Smooth muscle cell (in vitro differentiated cells): ENCODE data around the gene TENT4B. TPM values are rescaled to one million over a fixed set of nuclear protein-coding genes. Genes with fewer than 3 reads are reported as not detected.

ENCODE experiments used
- DNase-seq: peaks from one replicate; lab custom pipeline; 2025; ENCODE audit not compliant: unreplicated experiment; lab: John Stamatoyannopoulos, UW
- H2AFZ ChIP-seq: fragments of 200-600 bp; sonication (generic); 2 replicates; pipeline ENCODE4 v1.6.0; 2016; ENCODE audit warnings: antibody characterized with exemption, low read depth, mild to moderate bottlenecking
- H3F3A ChIP-seq: fragments of 200-600 bp; sonication (generic); 2 replicates; pipeline ENCODE4 v1.6.0; 2017; ENCODE audit warnings: antibody characterized with exemption, low read depth
- H3K27ac ChIP-seq: fragments of 200-600 bp; sonication (generic); 2 replicates; pipeline ENCODE4 v1.5.1; 2016; ENCODE audit warnings: low read depth, mild to moderate bottlenecking
- H3K27me3 ChIP-seq: fragments of 200-600 bp; sonication (generic); 2 replicates; pipeline ENCODE4 v1.6.1; 2016; ENCODE audit warnings: low read depth, mild to moderate bottlenecking
- H3K36me3 ChIP-seq: fragments of 200-600 bp; sonication (generic); 2 replicates; pipeline ENCODE4 v1.5.1; 2016; ENCODE audit warnings: low read depth
- H3K4me1 ChIP-seq: fragments of 200-600 bp; sonication (generic); 2 replicates; pipeline ENCODE4 v1.5.1; 2016; ENCODE audit warnings: low read depth
- H3K4me2 ChIP-seq: fragments of 200-600 bp; sonication (generic); 2 replicates; pipeline ENCODE4 v1.6.0; 2016; ENCODE audit warnings: mild to moderate bottlenecking
- H3K4me3 ChIP-seq: fragments of 200-600 bp; sonication (generic); 2 replicates; pipeline ENCODE4 v1.5.1; 2016; ENCODE audit warnings: mild to moderate bottlenecking
- H3K79me2 ChIP-seq: fragments of 200-600 bp; sonication (generic); 2 replicates; pipeline ENCODE4 v1.6.0; 2016; ENCODE audit warnings: low read depth, mild to moderate bottlenecking
- H3K9ac ChIP-seq: fragments of 200-600 bp; sonication (generic); 2 replicates; pipeline ENCODE4 v1.6.0; 2016; ENCODE audit warnings: low read depth
- H3K9me3 ChIP-seq: fragments of 200-600 bp; sonication (generic); replicated peaks from 2 replicates; pipeline ENCODE4 v1.5.1; 2016; ENCODE audit warnings: low read depth
- H4K20me1 ChIP-seq: fragments of 200-600 bp; sonication (generic); 2 replicates; pipeline ENCODE4 v1.6.0; 2016; ENCODE audit warnings: low read depth
- WGBS: methylation state at CpG from one replicate; pipeline ENCODE4 v1.1.7; 2016; ENCODE audit warnings: low lambda C conversion rate; 5-methylcytosine and 5-hydroxymethylcytosine counted together
- polyA plus RNA-seq: library from polyadenylated mRNA; unstranded; fragments of >200 nt; fragmentation: Nextera tagmentation; extraction: Ambion mirVana; gene quantifications from 2 replicates; pipeline ENCODE4 v1.2.1, GENCODE V29; 2016
- total RNA-seq: library from RNA; depleted of rRNA; stranded (reverse); fragments of >200 nt; gene quantifications from 2 replicates; pipeline ENCODE4 v1.2.3, GENCODE V29; 2014
- TF ChIP-seq, protein P1 (sequence below): fragments of 200-600 bp; sonication (generic); IDR thresholded peaks from 2 replicates; pipeline ENCODE4 v1.5.1; 2017; ENCODE audit warnings: borderline replicate concordance, mild to moderate bottlenecking, antibody characterized with exemption; ENCODE audit not compliant: insufficient read depth, poor library complexity, severe bottlenecking

TENT4B gene
- total and polyA plus RNA-seq, 2 experiments from 2014 or later, result 2.6 to 8.8 TPM

GRCh38 chr16:50270510-50271147 is 117.5 kb downstream of the TENT4B start:
- peaks cover 58% of the 10 kb centered on the region for H4K20me1 ChIP-seq
- H3K4me1 ChIP-seq, result peaks cover 10% of the 10 kb centered on the region
- WGBS, result 95% methylated on average over 13 of the region's 13 CpGs
- H3K4me3 ChIP-seq, result no peak overlapping the region
- no peaks in the 10 kb centered on the region for H3K9me3 ChIP-seq
- no peak overlapping the region for H3K4me2 ChIP-seq
- no peak overlapping the region for H3K27ac ChIP-seq
- DNase-seq, result no peak
- no peaks in the 10 kb centered on the region for H3K27me3 ChIP-seq
- TF ChIP-seq, protein P1, sequence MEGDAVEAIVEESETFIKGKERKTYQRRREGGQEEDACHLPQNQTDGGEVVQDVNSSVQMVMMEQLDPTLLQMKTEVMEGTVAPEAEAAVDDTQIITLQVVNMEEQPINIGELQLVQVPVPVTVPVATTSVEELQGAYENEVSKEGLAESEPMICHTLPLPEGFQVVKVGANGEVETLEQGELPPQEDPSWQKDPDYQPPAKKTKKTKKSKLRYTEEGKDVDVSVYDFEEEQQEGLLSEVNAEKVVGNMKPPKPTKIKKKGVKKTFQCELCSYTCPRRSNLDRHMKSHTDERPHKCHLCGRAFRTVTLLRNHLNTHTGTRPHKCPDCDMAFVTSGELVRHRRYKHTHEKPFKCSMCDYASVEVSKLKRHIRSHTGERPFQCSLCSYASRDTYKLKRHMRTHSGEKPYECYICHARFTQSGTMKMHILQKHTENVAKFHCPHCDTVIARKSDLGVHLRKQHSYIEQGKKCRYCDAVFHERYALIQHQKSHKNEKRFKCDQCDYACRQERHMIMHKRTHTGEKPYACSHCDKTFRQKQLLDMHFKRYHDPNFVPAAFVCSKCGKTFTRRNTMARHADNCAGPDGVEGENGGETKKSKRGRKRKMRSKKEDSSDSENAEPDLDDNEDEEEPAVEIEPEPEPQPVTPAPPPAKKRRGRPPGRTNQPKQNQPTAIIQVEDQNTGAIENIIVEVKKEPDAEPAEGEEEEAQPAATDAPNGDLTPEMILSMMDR, result no peak
- H3F3A ChIP-seq, result no peaks in the 10 kb centered on the region
- no peaks in the 10 kb centered on the region for H3K36me3 ChIP-seq
- H2AFZ ChIP-seq, result no peak overlapping the region
- no peak overlapping the region for H3K9ac ChIP-seq
- H3K79me2 ChIP-seq, result peaks cover 14% of the 10 kb centered on the region

GRCh38 chr16:50271148-50272041 is 118.3 kb downstream of the TENT4B start:
- Histone ChIP-seq H3K4me1 (peaks cover 3% of the 10 kb centered on the region), H3K9me3 (no peaks in the 10 kb centered on the region), H3K27me3 (no peaks in the 10 kb centered on the region), H3K27ac (no peak overlapping the region), H4K20me1 (peaks cover 66% of the 10 kb centered on the region), H3K9ac (no peak overlapping the region), H3K79me2 (peaks cover 14% of the 10 kb centered on the region), H3K36me3 (no peaks in the 10 kb centered on the region), H3K4me2 (no peak overlapping the region), H3K4me3 (no peak overlapping the region), H2AFZ (no peak overlapping the region), H3F3A (no peaks in the 10 kb centered on the region)
- DNase-seq, result no peak
- TF ChIP-seq, protein P1, result no peak
- 92% methylated on average over 15 of the region's 15 CpGs for WGBS

GRCh38 chr16:50272111-50272571 is 119.0 kb downstream of the TENT4B start:
- H4K20me1 ChIP-seq, result peaks cover 70% of the 10 kb centered on the region
- no peaks in the 10 kb centered on the region for H3F3A ChIP-seq
- no peak overlapping the region for H3K4me2 ChIP-seq
- no peaks in the 10 kb centered on the region for H3K36me3 ChIP-seq
- no peak overlapping the region for H3K27ac ChIP-seq
- no peak overlapping the region for H2AFZ ChIP-seq
- no peak for DNase-seq
- 91% methylated on average over 7 of the region's 7 CpGs for WGBS
- H3K4me3 ChIP-seq, result no peak overlapping the region
- no peak overlapping the region for H3K9ac ChIP-seq
- H3K79me2 ChIP-seq, result peaks cover 17% of the 10 kb centered on the region
- H3K9me3 ChIP-seq, result no peaks in the 10 kb centered on the region
- no peaks in the 10 kb centered on the region for H3K27me3 ChIP-seq
- H3K4me1 ChIP-seq, result no peaks in the 10 kb centered on the region
- TF ChIP-seq, protein P1, result no peak
